ENCODE data around the gene GRM5. TPM values are rescaled to one million over a fixed set of nuclear protein-coding genes. Genes with fewer than 3 reads are reported as not detected.

Gene GRM5
- total and polyA plus RNA-seq, 8 donors, result 0.37 TPM; not detected in 7

DNA sequence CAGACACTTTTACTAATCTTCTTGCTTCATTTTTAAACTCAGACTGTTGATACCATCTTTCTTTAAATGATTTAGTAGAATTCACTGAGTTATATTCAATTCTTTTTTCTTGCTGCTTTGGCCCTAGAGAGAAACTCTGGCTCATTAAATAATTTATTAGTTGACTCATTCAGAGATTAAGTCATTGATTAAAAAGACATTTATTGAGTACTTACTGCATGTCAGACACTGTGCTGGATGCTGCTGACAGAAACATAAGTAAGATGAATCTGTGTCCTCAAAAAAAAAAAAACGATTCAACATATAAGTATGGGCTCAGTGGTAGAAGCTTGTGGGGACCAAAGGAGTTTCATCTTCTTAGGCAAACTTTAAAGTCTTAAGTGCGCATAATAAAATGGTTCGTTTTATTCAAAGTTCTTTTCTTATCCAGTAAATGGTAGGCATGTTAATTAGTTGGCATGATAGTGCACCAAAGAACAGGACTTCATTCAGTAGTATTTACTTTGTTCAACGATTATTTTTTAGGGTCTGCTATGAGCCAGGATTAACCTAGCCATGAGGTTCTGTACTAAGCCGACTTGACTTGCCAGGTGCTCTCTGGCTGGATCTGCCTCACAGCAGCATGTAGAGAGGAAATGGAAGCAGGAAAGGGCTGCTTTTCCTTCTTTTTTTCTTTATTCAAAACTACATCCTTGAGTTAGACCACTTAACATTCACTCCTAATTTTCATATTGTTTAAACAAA is 447.3 kb downstream of the GRM5 start:
- Histone ChIP-seq H3K36me3 (no peaks in the 10 kb centered on the region), H3K27ac (no peak overlapping the region), H3K4me1 (no peaks in the 10 kb centered on the region), H3K4me3 (no peak overlapping the region), H3K9me3 (no peaks in the 10 kb centered on the region), H3K27me3 (no peaks in the 10 kb centered on the region)
- 41 to 50% (median 44%) methylated on average over 5 of the region's 5 CpGs for WGBS, 5 donors
- DNase-seq, result no peak
- no peak for TF ChIP-seq POLR2A (IDR thresholded peaks at IDR 0.05)
- TF ChIP-seq, protein P1, sequence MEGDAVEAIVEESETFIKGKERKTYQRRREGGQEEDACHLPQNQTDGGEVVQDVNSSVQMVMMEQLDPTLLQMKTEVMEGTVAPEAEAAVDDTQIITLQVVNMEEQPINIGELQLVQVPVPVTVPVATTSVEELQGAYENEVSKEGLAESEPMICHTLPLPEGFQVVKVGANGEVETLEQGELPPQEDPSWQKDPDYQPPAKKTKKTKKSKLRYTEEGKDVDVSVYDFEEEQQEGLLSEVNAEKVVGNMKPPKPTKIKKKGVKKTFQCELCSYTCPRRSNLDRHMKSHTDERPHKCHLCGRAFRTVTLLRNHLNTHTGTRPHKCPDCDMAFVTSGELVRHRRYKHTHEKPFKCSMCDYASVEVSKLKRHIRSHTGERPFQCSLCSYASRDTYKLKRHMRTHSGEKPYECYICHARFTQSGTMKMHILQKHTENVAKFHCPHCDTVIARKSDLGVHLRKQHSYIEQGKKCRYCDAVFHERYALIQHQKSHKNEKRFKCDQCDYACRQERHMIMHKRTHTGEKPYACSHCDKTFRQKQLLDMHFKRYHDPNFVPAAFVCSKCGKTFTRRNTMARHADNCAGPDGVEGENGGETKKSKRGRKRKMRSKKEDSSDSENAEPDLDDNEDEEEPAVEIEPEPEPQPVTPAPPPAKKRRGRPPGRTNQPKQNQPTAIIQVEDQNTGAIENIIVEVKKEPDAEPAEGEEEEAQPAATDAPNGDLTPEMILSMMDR (IDR thresholded peaks at IDR 0.05), result no peak
- no peak for TF ChIP-seq POLR2AphosphoS5 (IDR thresholded peaks at IDR 0.05)
- no peak for TF ChIP-seq EP300 (IDR thresholded peaks at IDR 0.05)
- intact Hi-C loops (cut with DNase I; ENCODE audit: low total_unique reads), result no loop called here

DNA sequence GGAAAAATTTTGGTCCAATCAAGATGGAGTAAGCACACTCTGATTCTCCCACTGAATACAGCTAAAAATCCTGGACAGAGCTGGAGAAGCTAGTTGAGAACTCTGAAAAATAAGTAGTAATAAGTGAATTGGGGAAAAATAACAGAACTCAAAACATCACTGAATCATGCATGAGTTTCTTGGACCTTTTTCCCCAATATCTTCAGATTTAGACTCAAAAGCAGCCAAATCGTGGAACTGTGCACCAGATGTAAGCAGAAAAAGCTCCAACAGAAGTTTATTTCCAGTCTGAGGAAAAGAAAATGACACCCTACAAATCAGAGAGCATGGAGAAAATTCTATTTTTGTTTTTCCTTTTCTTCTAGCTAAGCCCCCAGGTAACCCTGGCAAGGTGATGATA is 448.6 kb downstream of the GRM5 start:
- 42 to 72% (median 63%) methylated on average over 1 of the region's 1 CpG for WGBS, 5 donors
- H3K4me1 ChIP-seq, result no peaks in the 10 kb centered on the region
- intact Hi-C loops (cut with DNase I; ENCODE audit: low total_unique reads), result no loop called here
- no peak overlapping the region for H3K27ac ChIP-seq
- H3K9me3 ChIP-seq, result no peaks in the 10 kb centered on the region
- H3K27me3 ChIP-seq, result no peaks in the 10 kb centered on the region
- H3K4me3 ChIP-seq, result no peak overlapping the region
- TF ChIP-seq, protein P1 (IDR thresholded peaks at IDR 0.05), result no peak
- TF ChIP-seq POLR2A (IDR thresholded peaks at IDR 0.05) (no peak), EP300 (IDR thresholded peaks at IDR 0.05) (no peak), POLR2AphosphoS5 (IDR thresholded peaks at IDR 0.05) (no peak)
- DNase-seq, result no peak
- no peaks in the 10 kb centered on the region for H3K36me3 ChIP-seq

DNA sequence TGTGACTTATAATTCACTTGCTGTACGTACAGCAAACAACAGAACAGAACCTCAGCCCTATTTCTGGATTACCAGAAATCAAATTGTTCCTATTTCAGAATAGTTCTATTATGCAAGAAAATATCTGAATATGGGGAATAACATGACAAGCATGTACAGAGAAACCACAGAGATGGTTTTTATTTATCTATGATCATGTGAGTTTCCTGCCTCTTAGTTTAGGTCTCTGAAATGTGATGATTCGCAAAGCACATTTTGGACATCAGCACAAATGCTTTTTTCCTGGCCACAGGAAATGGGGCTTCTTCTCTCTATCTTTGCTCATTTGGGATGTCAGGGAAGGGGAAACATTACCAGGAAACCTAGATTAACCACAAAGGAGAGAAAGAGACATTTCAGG is 461.5 kb downstream of the GRM5 start:
- intact Hi-C loops (cut with DNase I; ENCODE audit: low total_unique reads), result no loop called here
- Histone ChIP-seq H3K27me3 (no peaks in the 10 kb centered on the region), H3K36me3 (no peaks in the 10 kb centered on the region), H3K9me3 (no peaks in the 10 kb centered on the region), H3K4me3 (no peak overlapping the region), H3K4me1 (no peaks in the 10 kb centered on the region), H3K27ac (no peak overlapping the region)
- TF ChIP-seq, protein P1 (IDR thresholded peaks at IDR 0.05), result no peak
- TF ChIP-seq POLR2AphosphoS5 (IDR thresholded peaks at IDR 0.05), result no peak
- TF ChIP-seq POLR2A (IDR thresholded peaks at IDR 0.05), result no peak
- TF ChIP-seq EP300 (IDR thresholded peaks at IDR 0.05), result no peak
- DNase-seq, result no peak
- WGBS, 5 donors, result 73 to 87% (median 77%) methylated on average over 2 of the region's 2 CpGs

DNA sequence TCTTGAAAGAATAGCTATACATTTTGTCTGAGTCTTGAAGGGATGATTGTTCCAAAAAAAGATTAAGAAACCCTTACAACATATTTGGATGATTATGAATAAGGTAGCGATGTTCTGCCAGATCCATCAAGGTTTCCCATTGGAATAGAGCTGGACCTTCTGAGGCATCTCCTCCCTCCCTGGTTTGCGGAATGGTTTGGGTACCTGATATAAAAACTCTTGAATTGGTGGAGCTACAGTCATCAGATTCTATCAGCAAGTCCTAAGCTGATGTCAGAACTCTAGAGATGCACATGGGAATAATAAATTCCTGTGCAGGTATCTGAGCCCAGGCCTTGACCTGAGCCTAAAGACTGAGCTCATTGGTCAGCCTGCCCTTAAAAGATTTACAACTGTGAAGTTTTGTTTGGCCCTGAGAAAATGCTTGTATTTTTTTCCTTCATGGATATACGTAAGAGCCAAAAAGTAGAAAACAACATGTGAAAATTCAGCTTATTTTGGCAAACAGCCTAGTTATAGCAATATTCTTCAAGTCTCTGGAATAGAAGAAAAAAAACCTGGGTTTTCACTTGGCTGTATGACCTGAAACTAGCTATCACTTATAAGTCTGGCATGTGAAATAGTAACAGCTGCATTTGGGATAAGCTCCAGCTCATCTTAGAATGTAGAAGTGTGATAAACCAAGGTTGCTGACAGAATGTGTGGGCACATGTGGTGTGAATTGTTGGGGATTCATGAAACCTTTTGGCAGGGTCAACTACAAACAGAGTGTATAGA is 462.5 kb downstream of the GRM5 start:
- intact Hi-C loops (cut with DNase I; ENCODE audit: low total_unique reads), result no loop called here
- 81 to 91% (median 86%) methylated on average over 3 of the region's 3 CpGs for WGBS, 5 donors
- no peaks in the 10 kb centered on the region for H3K9me3 ChIP-seq
- no peak for TF ChIP-seq POLR2A (IDR thresholded peaks at IDR 0.05)
- no peak for TF ChIP-seq EP300 (IDR thresholded peaks at IDR 0.05)
- TF ChIP-seq, protein P1 (IDR thresholded peaks at IDR 0.05), result no peak
- no peak for TF ChIP-seq POLR2AphosphoS5 (IDR thresholded peaks at IDR 0.05)
- no peak overlapping the region for H3K27ac ChIP-seq
- peak in 1 of 2 donors; percentile 25 for DNase-seq
- H3K4me1 ChIP-seq, result no peaks in the 10 kb centered on the region
- no peaks in the 10 kb centered on the region for H3K27me3 ChIP-seq
- H3K4me3 ChIP-seq, result no peak overlapping the region
- H3K36me3 ChIP-seq, result no peaks in the 10 kb centered on the region

Data from stomach (tissue), 9 donors.